HG02938 (cell line): Measurements from ENCODE around the gene CAPN13.
"Not testable (repeated sequence)": the region's sequence is repeated elsewhere in the genome, so short reads cannot be mapped to it uniquely, and the experiment has no call there.

Experiments used
- ATAC-seq: cut with Tn5 transposase; IDR thresholded peaks from one replicate; pipeline ENCODE4 v1.9.1; 2021; ENCODE audit warnings: mild to moderate bottlenecking, moderate library complexity; ENCODE audit not compliant: unreplicated experiment

The CAPN13 gene

DNA sequence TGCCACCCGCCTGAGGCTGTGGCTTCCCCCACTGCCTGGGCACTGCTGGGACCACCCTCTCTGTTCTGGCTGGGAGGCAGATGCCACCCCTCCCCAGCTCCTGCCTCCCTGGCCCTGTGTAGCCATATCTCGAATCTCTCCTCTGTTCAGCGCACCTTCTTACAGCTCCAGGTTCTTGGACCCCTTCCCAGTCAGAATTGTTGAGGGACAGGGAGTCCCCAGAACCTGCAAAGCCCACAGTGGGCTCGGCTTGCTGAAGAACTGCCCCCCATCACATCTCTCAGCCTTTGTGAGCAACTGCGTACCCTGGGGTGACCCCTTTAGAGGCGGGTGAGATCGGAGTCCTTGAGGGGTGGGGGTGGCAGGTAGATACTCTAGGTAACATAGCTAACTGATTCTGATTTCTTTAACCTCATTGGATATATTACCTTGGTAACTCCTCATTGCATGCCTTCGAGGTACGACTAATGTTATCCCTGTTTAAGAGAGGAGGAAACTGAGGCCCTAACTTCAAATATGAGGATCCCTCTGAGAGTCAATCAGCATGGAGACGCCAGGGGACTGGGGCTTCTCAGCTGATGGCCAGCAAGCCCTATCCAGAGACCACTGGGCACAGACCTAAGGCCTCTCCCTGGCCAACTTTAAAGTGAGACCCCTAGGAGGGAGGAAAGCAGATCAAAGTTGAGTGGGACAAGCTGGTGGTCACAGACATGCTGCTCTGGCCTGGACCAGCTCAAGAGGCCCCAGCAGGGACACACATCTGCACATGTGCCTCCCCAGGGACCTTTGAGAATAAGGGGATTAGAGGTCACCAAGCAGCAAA is 101.3 kb downstream of the CAPN13 start:
- ATAC-seq: no peak

DNA sequence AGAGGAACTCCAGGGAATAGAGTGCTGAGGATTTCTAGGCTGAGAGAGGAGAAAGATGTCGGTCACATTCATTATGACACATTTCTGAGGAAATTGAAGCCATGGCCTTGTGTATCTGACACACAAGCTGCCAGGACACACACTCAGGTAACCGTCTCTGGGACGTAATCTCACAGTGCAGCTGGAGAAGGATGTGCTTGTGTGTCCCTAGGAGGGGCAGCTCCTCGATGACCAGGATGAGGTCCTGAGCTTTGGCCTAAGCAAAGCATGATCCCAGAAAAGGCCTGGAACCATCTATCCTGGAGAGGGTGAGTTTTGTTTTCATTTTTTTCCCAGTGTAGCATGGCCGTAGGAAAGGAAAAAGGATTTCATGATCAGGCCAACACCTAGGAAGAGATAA is 102.2 kb downstream of the CAPN13 start:
- ATAC-seq: no peak

DNA sequence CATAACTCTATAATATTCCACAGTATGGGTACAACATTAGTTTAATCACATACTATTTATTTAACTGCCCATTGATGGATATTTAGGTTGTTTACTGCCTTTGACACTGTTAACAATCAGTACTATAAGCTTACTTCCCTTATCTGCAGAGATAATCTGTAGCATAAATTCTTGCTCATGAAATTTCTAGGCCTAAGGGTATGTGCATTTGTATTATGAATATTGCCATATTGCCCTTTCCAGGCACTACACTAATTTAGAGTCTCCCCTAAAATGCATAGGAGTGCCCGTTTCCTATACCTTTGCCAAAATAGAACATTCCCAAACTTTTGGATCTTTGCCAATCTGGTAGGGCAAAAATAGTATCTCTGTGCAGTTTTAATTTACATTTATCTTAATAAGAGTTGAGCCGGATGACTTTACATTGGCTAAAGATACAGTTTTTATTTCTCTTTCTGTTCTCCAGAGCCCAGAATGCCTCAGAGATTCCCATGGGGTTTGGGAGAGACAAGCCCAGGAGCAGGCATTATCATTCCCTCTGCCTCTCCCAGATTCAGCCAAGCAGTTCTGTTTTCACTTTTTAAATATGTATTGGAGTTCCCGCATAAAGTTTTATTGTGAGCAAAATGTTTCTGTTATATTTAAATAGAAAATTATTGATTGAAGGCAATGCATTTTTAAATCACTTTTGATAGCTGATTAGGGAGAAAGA is 102.8 kb downstream of the CAPN13 start:
- ATAC-seq: no peak

DNA sequence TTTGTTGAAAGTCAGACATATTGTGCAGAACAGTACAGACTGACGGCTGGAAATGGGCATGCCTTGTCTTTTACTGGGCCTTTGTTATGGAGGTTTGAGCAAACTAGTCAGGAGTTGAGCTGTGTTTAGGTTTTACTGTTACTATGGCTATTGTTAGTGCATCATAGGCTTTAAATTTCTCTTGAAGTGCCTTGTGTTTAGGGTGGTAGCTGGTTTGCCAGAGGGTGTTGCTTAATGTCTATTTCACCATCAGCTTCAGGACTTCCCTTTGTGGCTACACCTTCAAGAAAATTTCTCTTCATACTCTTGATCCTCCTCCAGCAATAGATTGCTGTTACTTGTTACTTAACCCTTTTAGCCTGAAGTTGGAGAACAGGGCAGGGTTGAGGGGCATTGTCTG is 104.6 kb downstream of the CAPN13 start:
- ATAC-seq: no peak

DNA sequence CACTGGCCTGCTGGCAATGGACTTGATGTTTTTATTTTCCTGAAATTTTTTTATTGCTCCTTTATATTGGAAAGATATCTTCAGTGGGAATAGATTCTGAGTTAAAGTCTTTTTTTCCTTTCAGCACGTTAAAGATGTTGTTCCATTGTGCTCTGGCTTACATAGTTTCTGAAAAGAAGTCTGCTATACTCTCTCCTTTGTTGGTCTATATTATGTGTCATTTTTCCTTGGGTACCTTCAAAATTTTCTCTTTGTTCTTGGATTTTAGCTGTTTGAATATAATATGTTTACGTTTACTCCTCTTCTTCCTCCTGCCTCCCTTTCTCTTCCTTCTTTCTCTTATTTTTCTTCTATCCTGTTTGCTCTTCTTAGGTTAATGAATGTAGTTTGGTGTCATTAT is 105.5 kb downstream of the CAPN13 start:
- no peak for ATAC-seq

DNA sequence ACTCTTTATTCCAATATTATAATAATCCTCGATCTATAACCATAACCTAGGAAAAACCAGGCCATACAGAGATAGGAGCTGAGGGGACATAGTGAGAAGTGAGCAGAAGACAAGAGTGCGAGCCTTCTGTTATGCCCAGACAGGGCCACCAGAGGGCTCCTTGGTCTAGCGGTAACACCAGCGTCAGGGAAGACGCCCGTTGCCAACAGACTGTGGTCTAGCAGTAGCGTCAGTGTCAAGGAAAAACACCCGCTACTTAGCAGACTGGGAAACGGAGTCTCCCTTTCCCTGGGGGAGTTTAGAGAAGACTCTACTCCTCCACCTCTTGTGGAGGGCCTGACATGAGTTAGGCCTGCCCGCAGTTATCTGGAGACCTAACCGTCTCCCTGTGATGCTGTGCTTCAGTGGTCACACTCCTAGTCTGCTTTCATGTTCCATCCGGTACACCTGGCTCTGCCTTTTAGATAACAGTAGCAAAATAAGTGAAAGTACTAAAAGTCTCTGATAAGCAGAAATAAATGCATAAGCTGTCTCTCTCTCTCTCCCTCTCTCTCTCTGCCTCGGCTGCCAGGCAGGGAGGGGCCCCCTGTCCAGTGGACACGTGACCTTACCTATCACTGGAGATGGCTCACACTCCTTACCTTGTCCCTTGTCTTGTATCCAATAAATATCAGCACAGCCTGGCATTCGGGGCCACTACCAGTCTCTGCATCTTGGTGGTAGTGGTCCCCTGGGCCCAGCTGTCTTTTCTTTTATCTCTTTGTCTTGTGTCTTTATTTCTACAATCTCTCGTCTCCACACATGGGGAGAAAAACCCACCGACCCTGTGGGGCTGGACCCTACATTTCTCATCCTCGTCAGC is 109.8 kb downstream of the CAPN13 start:
- ATAC-seq: not testable (repeated sequence)

DNA sequence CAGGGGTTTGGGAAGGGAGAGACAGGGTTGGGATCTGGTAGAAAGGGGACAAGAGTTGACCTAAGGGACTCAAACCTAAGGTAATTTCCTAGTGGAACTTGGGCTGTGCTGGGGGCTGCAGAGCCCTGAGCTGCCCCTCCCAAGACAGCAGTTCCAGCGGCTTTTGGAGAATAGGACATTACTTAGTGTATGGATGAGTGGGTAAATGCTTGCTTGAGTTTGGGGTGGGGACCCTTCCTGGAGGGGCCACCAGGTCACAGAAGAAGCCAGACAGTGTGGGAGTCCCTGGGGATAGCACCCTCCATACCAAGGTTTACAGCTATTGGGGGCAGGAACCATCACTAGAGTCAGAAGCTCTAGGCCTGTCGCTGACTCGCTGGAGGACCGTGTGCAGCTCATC is 111.5 kb downstream of the CAPN13 start:
- ATAC-seq: no peak

DNA sequence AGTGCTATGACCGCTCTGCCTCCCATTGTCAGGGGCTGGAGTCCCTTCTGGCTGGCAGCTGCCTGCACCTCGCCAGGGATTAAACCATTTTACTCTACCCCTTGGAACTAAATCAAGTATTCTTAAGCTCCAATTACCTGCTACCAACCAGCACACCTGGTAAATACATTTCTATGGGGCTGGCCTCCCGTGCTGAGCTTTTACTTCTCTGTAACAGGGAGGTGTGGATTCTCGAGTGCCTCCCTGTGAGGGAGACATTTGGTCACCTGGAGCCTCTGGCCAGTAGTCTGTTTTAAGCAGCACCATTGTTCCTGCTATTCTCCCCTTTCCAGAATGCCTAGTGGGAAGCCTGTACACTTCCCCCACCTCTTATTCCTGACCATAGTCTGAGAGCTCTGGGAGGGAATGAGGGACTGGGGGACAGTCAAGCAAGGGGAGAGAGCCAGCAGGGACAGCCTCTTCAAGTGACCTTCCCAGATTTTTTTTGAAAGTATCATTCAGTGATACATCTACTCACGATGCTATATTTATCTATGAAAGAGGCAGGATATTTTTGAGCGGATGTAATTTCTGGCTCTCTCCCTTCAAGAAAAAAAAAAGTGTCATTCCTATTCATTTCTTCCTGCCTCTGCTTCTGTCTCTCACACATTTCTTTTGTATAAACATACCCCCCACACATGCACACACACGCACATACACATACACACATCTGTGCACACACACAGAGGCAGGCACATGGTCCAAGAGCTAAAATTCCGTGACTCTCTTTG is 112.8 kb downstream of the CAPN13 start:
- no peak for ATAC-seq

DNA sequence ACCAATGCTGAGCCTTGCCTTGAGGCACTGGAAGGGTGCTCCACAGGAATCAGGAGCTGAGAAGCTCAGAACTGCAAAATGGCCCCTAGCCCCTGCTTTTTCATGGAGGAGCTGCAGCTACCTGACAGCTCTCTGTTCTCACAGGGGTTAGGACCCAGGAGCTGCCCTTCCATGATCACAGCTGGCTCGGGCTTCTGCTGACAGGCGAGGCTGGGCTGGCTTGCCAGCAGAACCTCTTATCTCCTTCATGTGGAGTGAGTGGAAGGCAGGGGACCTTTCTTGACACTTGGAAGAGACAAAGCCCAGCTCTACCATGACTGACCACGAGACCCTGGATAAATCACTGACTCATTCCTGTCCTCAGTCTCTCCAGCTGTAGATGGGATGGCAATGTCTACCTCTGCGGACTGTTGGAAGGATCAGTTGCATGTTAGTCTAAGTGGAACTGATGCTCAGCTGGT is 113.4 kb downstream of the CAPN13 start:
- no peak for ATAC-seq

DNA sequence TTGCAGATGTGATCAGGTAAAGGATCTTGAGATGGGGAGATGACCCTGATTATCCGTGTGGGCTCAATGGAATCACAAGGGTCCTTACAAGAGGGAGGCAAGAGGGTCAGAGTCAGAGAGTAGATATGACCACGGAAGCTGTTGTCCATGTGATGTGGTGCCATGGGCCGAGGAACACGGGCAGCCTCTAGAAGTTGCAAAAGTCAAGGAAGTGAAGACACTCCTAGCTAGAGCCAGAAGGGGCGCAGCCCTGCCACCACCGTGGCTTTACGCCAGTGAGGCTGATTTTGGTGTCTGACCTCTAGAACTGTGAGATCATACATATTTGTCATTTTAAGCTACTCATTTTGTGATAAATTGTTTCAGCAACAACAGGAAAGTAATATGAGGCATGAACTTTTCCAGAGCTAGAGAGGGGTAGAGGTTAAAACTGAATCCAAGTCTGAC is 114.4 kb downstream of the CAPN13 start:
- ATAC-seq: no peak

DNA sequence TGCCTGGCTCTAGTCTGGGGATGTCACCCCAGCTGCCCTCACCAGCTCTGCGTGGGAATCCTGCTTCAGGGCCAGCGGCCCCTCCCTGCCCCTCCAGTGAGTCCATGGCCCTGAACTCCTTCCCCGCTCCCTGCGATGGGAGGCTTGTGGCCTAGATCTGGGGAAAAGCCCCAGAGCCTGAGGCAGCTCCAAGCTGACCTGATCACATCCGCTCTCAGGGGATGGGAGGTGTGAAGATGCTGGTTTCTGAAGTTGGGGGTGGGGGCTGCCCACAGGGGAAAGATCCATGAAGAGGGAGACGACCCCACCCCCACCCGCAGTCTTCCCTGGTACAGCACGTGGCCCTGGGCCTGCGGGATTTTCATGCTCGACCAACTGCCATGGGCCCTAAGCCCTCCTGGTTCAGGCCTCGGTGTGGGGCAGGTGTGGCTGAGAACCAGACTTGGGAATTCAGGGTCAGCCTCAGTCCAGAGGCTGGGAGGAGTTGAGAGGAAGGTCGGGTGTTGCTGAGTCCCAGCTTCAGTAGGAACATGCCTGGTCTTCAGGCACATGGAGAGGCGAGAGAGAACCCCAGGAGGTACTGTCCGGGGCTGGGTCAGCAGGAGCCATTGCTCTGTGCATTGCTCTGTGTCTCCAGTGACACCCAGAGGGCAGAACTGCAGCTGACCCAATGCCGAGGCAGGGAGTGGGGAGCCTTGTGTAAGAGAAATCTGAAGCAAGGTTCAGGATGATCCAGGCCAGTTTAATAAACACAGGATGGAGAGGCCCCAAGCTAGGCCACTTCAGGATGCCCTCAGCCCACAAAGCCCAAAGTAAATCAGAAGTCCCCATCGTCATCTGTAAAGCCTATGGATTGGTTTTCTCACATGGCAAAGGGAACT is 115.1 kb downstream of the CAPN13 start:
- ATAC-seq: no peak

DNA sequence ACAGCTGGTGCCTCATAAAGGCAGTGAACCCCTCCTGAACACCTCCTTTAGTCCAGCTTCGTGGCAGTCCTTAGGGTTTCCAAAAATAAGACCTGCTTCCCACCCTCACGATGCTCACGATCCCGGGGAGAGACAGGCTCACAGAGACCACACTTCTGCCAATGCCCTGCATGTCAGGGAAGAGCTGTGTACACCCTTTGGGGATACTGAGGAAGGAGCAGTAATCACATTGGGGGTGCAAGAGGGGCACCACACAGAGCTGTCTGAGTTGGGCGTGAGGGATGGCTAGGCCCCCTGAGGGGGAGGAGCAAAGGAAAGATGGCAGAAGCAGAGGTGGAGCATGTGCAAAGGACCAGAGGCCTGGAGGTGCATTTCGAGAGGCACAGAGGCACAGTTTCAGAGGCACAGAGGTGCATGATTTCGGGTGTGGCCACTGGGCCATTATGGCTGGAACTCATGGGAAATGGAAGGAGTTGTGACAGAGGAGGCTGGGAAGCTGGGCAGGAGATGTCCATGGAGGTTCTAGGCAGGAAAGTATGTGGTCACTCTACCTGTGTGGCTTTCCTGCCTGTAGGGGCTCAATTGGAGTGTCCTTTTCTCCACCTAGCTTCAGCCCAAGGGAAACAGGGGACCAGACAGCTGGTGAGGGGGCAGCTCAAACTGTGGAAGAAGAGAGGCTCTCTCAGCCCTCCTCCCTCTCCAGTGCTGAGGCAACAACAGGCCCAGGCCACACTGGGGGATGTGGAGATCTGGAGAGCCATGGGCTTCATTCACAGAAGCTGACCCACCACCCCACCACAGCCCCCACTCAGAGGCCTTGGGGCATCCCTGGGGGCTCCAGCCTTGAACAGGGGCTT is 115.9 kb downstream of the CAPN13 start:
- ATAC-seq: no peak

DNA sequence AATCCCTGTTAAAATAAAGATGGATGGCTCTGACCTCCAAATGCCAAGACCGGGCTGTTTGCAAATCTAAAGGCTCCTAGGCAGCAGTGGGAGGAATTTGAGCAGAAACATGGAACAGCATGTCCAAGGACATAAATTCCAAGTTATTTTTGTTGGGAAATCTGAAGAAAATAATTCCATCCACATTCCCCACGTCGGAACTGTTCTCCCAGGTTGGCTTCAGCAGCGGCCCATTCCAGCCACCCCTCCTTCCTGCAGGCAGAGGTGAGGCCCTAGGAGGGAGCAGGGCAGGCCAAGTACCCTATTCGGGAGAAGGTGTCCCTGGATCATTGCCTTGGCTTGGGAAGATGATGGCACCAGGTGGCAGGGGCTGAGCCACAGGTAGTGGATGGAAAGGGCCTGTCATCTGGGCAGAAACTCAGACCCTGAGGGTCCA is 117.1 kb downstream of the CAPN13 start:
- ATAC-seq: no peak

DNA sequence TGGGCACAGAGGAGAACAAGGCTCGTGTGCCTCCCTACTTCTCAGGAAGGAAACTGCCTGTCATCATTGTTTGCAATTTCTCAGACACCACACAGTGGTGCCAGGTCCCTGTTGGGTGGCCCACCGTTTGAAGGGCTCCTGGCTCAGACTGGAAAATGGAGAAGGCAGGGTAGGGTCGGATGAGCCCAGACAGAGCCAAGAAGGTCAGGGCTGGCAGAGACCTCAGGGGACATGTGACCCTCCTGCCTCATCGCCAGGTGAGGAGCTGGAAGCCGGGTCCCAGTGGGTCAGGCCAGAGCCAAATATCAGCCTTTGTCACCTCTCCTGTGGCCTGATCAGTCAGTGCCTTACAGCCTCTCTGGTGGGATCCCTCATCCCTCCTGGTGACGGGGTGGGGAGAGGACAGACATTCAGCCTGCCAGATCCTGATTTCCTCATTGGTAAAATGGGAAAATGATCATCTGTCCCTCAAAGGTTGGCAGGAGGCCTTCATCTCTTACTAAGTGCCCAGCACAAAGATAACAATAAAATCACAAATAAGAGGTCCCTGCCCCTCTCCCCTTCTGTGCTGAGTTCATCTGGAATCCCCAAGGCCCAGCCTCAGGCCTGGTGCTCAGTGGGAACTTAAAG is 117.6 kb downstream of the CAPN13 start:
- no peak for ATAC-seq

DNA sequence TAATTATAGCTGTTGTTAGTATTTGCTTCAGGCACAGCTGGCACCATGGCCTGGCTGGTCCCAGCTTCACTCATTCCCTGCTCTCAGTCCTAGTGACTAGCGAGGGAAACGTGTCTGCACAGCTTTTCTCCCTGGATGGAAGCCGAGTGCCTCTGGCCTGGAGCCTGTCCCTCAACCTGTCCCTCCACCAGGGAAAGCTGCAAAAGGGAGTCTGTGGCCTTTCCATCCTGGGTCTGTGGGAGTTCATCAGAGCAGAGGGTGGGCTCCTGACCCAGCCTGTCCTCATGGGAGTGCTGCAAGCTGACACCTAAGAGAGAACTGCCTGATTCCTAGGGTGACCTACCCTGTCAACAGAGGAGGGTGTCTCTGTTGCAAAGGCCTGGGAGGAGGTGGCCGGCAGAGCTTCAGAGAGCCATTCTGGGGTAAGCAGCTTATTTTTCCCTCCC is 118.3 kb downstream of the CAPN13 start:
- ATAC-seq: no peak

DNA sequence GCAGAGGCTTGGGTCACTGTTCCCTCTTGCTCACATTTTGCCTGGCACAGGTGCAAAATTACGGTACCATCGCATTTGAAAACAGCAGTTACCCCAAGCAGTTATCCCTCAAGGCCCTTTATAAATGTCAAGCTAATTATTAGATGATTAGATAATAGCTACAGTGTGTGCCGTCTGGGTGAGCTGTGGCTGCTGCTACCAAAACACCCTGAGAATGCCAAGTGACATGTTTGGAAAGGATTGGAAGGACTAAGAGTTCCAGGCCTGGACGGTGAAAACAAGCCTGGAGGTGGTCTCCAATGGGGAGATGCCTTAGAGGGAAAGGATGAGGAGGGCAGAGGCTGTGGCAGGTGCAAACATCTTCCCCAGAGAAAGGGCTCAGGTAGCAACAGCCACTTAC is 120.6 kb downstream of the CAPN13 start:
- no peak for ATAC-seq

DNA sequence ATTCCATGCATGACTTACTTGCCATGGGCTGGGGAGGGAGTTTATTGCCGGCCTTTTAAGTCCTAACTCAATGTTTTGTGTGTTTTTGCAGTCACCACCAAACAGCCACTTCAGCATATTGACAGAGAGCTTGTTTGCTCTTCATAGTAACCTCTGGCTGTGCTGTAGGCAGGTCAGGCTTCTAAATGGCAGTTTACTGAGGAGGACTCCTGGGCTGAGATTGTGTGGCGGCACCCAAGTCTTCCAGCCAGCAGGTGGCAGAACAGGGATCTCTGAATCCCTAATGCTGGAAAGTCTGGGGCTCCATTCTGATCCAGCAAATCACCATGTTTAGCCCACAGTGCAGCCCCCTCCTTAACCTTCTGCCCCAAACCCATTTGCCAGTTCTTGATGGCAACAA is 121.2 kb downstream of the CAPN13 start:
- ATAC-seq: no peak

DNA sequence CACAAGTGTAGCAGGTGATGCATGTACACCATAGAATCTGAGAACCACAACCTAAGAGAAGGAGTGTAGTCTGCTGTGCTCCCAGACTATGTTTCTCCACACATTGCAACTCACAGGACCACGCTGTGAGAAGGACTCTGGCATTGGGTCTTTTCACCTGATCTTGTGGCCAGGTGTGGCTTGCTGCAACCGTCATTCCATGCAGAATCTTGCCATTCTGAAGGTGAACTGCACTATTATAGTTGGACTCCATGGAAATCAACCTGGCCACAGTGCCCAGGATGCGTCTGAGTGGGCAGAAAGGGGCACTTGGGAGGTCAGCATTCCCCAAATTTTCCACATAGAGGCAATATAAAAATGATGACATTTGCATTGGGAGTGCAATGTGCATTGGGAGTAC is 122.2 kb downstream of the CAPN13 start:
- no peak for ATAC-seq
